HCT116 (cell line): ENCODE data around the gene CYB5R3. TPM values are rescaled to one million over a fixed set of nuclear protein-coding genes. Genes with fewer than 3 reads are reported as not detected.

Experiments used
- ATAC-seq: fragments of 200-7000 bp; cut with Tn5 transposase; 2 replicates; pipeline ENCODE4 v1.9.1; 2020; ENCODE audit warnings: mild to moderate bottlenecking, moderate library complexity
- BruUV-seq: library from RNA; stranded (reverse); fragments of 400-500 nt; replicated peaks from 2 replicates; lab custom pipeline; 2021; lab: Mats Ljungman, UMichigan
- CTCF ChIA-PET: fragments of 300-600 bp; sonication (Branson Sonifier 250); formaldehyde crosslinking; loops from one replicate; lab custom pipeline; 2021; ENCODE audit warnings: antibody characterized with exemption; lab: Charles Lee
- POLR2A ChIA-PET: fragments of 300-600, 350-600 bp; sonication (Branson Sonifier 250); formaldehyde crosslinking; loops from one replicate; lab custom pipeline; 2021; ENCODE audit warnings: antibody characterized with exemption; lab: Charles Lee
- RAD21 ChIA-PET, 2 experiments: fragments of 300-600 bp; sonication (Branson Sonifier 250); formaldehyde crosslinking; loops; one replicate each; lab custom pipeline; 2023; ENCODE audit warnings: low total read pairs in 2 of 2; ENCODE audit not compliant: uncharacterized antibody in 2 of 2, unreplicated experiment in 2 of 2, low non-redundant PET in 1 of 2; lab: Charles Lee
- DNase-seq: peaks from one replicate; pipeline ENCODE4 v3.0.0-alpha.2; 2010; ENCODE audit warnings: low read depth, low spot score
- H2AFZ ChIP-seq: fragments of 200-600 bp; shearing (Covaris generic), sonication (generic); 2 replicates; pipeline ENCODE4 v1.6.1; 2017; ENCODE audit warnings: low read depth, mixed run types, mixed read lengths, antibody characterized with exemption, low read length; ENCODE audit not compliant: poor library complexity, severe bottlenecking
- H3K27ac ChIP-seq: 2 replicates; pipeline ENCODE4 v1.5.1; 2012; ENCODE audit warnings: low read depth, low read length
- H3K27me3 ChIP-seq: fragments of 200-600 bp; sonication (generic); 2 replicates; pipeline ENCODE4 v1.6.1; 2016; ENCODE audit warnings: mixed run types, low read length, mixed read lengths; ENCODE audit not compliant: insufficient read depth
- H3K36me3 ChIP-seq, 2 experiments: fragments of 200-500 bp in 1 of 2; fragments of 200-600 bp in 1 of 2; sonication (Bioruptor generic) in 1 of 2; sonication (generic) in 1 of 2; 2 replicates each; pipeline versions ENCODE4 v1.5.1 to v1.6.1; 2014 to 2016; ENCODE audit warnings: low read length in 2 of 2, inconsistent platforms in 1 of 2, mixed read lengths in 1 of 2, mixed run types in 1 of 2; ENCODE audit not compliant: insufficient read depth in 2 of 2, control insufficient read depth in 1 of 2
- H3K4me1 ChIP-seq, 2 experiments: fragments of 200-600 bp in 1 of 2; sonication (generic) in 1 of 2; 2 replicates each; pipeline versions ENCODE4 v1.5.1 to v1.6.1; 2012 to 2017; ENCODE audit warnings: low read length in 2 of 2, inconsistent platforms in 1 of 2, mild to moderate bottlenecking in 1 of 2, mixed read lengths in 1 of 2, mixed run types in 1 of 2, moderate library complexity in 1 of 2; ENCODE audit not compliant: insufficient read depth in 2 of 2, control insufficient read depth in 1 of 2
- H3K4me2 ChIP-seq: fragments of 200-600 bp; sonication (generic); 2 replicates; pipeline ENCODE4 v1.6.1; 2017; ENCODE audit warnings: mixed run types, low read length, mixed read lengths
- H3K4me3 ChIP-seq, 2 experiments: fragments of 200-600 bp in 1 of 2; sonication (generic) in 1 of 2; replicated peaks in 1 of 2; 2 replicates each; pipeline ENCODE4 v1.5.1; 2011 to 2016; ENCODE audit warnings: low read length in 2 of 2, control low read depth in 1 of 2, low read depth in 1 of 2, mild to moderate bottlenecking in 1 of 2, mixed read lengths in 1 of 2, mixed run types in 1 of 2
- H3K79me2 ChIP-seq: fragments of 200-600 bp; sonication (generic); 2 replicates; pipeline ENCODE4 v1.6.1; 2017; ENCODE audit warnings: mild to moderate bottlenecking, mixed run types, low read length, moderate library complexity, mixed read lengths; ENCODE audit not compliant: insufficient read depth
- H3K9ac ChIP-seq: fragments of 200-600 bp; sonication (generic); 2 replicates; pipeline ENCODE4 v1.6.1; 2016; ENCODE audit warnings: low read length, mixed read lengths
- H3K9me2 ChIP-seq: fragments of 200-600 bp; sonication (generic), shearing (Covaris generic); 2 replicates; pipeline ENCODE4 v1.6.1; 2017; ENCODE audit warnings: mixed run types, mild to moderate bottlenecking, moderate library complexity; ENCODE audit not compliant: insufficient read depth
- H3K9me3 ChIP-seq, 2 experiments: fragments of 200-500 bp in 1 of 2; fragments of 200-600 bp in 1 of 2; sonication (Bioruptor generic) in 1 of 2; sonication (generic) in 1 of 2; 2 replicates each; pipeline ENCODE4 v1.6.1; 2014 to 2017; ENCODE audit warnings: low read length in 2 of 2, mixed read lengths in 2 of 2, inconsistent platforms in 1 of 2, low read depth in 1 of 2, mild to moderate bottlenecking in 1 of 2, mixed run types in 1 of 2, moderate library complexity in 1 of 2; ENCODE audit not compliant: control insufficient read depth in 1 of 2, insufficient read depth in 1 of 2
- H4K20me1 ChIP-seq: fragments of 200-600 bp; sonication (generic), shearing (Covaris generic); 2 replicates; pipeline ENCODE4 v1.6.1; 2017; ENCODE audit warnings: mixed run types, mild to moderate bottlenecking, moderate library complexity; ENCODE audit not compliant: insufficient read depth
- ATF3 ChIP-seq: IDR thresholded peaks from 2 replicates; pipeline ENCODE4 v1.6.1; 2012
- CEBPB ChIP-seq: IDR thresholded peaks from 2 replicates; pipeline ENCODE4 v1.6.1; 2012; ENCODE audit warnings: low read depth
- CTCF ChIP-seq, 3 experiments: fragments of 200-600 bp in 1 of 3; sonication (generic) in 1 of 3; IDR thresholded peaks in 2 of 3; conservative IDR thresholded peaks in 1 of 3; 2 replicates each; pipeline ENCODE4 v1.5.1; 2012 to 2017; ENCODE audit warnings: low read depth in 2 of 3, low read length in 2 of 3, antibody characterized with exemption in 1 of 3, borderline replicate concordance in 1 of 3, control low read depth in 1 of 3, mild to moderate bottlenecking in 1 of 3, mixed read lengths in 1 of 3, mixed run types in 1 of 3, moderate library complexity in 1 of 3; ENCODE audit not compliant: insufficient read depth in 1 of 3
- ELF1 ChIP-seq: IDR thresholded peaks from 2 replicates; pipeline ENCODE4 v1.6.1; 2012; ENCODE audit warnings: low read depth, borderline replicate concordance
- FOSL1 ChIP-seq: IDR thresholded peaks from 2 replicates; pipeline ENCODE4 v1.6.1; 2012; ENCODE audit warnings: low read depth
- MAX ChIP-seq: IDR thresholded peaks from 2 replicates; pipeline ENCODE4 v1.6.1; 2012
- POLR2A ChIP-seq: IDR thresholded peaks from 2 replicates; pipeline ENCODE4 v1.7.0; 2011; ENCODE audit warnings: borderline replicate concordance; ENCODE audit not compliant: insufficient read depth, insufficient read length; ENCODE audit errors: extremely low read depth
- SIN3A ChIP-seq: IDR thresholded peaks from 2 replicates; pipeline ENCODE4 v1.6.1; 2012; ENCODE audit warnings: low read depth
- SP1 ChIP-seq: IDR thresholded peaks from 2 replicates; pipeline ENCODE4 v1.6.1; 2012; ENCODE audit warnings: low read depth
- SRF ChIP-seq: IDR thresholded peaks from 2 replicates; pipeline ENCODE4 v1.6.1; 2012; ENCODE audit warnings: low read depth
- TCF7L2 ChIP-seq: IDR thresholded peaks from 2 replicates; pipeline ENCODE4 v1.7.0; 2011; ENCODE audit warnings: borderline replicate concordance, inconsistent platforms; ENCODE audit not compliant: insufficient read depth, insufficient read length; ENCODE audit errors: extremely low read depth
- YY1 ChIP-seq: IDR thresholded peaks from 2 replicates; pipeline ENCODE4 v1.6.1; 2011; ENCODE audit warnings: low read length, low read depth, moderate library complexity, mild to moderate bottlenecking; ENCODE audit not compliant: insufficient replicate concordance; ENCODE audit errors: extremely low read depth
- ZNF274 ChIP-seq: fragments of 200-500 bp; sonication (Bioruptor generic); IDR thresholded peaks from 2 replicates; pipeline ENCODE4 v1.6.1; 2014; ENCODE audit warnings: mild to moderate bottlenecking, low read depth, low read length, inconsistent platforms
- intact Hi-C: fragments of 100-400 bp; cut with micrococcal nuclease; formaldehyde crosslinking; loops from 2 replicates; pipeline ENCODE4 v1.10.0; 2022
- total RNA-seq: library from RNA; stranded (reverse); gene quantifications from one replicate; pipeline ENCODE4 v1.2.1, GENCODE V29; 2021; ENCODE audit not compliant: unreplicated experiment

CYB5R3 gene
- total RNA-seq, 1 experiment from 2014 or later, result 127 TPM

GRCh38 chr22:42603427-42603826 is 45.8 kb downstream of the CYB5R3 start:
- Histone ChIP-seq H3K27ac (no peak overlapping the region), H3K4me3 (no peak overlapping the region), H3K27me3 (no peaks in the 10 kb centered on the region), H3K9me2 (no peaks in the 10 kb centered on the region), H3K9me3 (no peaks in the 10 kb centered on the region), H3K4me2 (no peak overlapping the region), H3K4me1 (peaks cover under 1% of the 10 kb centered on the region in 2 experiments; a peak in 2 of 4 replicates), H3K36me3 (peaks cover 29 to 53% of the 10 kb centered on the region in 2 experiments), H2AFZ (no peak overlapping the region), H3K9ac (no peak overlapping the region), H4K20me1 (peaks cover 14% of the 10 kb centered on the region; the same call in 1 of the 2 replicates), H3K79me2 (peaks cover 95% of the 10 kb centered on the region)
- POLR2A ChIA-PET, result interaction anchor here (1.6 kb wide), 1 partner anchor 11 kb away, joined by 4 read pairs; the partner anchor contains the start of gene POLDIP3
- ATAC-seq (no peak), DNase-seq (no peak)
- CTCF ChIA-PET, result no interaction called here
- intact Hi-C loops, result no loop called here
- TF ChIP-seq SP1, result no peak
- no peak for TF ChIP-seq YY1
- TF ChIP-seq SRF, result no peak
- TF ChIP-seq SIN3A, result no peak
- no peak for TF ChIP-seq CEBPB
- no peak for TF ChIP-seq CTCF (IDR thresholded peaks at IDR 0.05 in 2 of 3, conservative IDR thresholded peaks at IDR 0.05 in 1 of 3; ENCODE audit: borderline replicate concordance in 1 of 3, insufficient read depth in 1 of 3, low read depth in 2 of 3, low read length in 2 of 3)
- BruUV-seq, result no TSS peak
- RAD21 ChIA-PET, result no interaction called here

- H3K36me3 ChIP-seq, result peaks cover 29 to 54% of the 10 kb centered on the region in 2 experiments
- no peak overlapping the region for H3K9ac ChIP-seq
- H3K4me2 ChIP-seq, result no peak overlapping the region
- H4K20me1 ChIP-seq, result peaks cover 14% of the 10 kb centered on the region; the same call in 1 of the 2 replicates
- POLR2A ChIA-PET, result interaction anchor here (1.6 kb wide), 1 partner anchor 12 kb away, joined by 4 read pairs; the partner anchor contains the start of gene POLDIP3
- H2AFZ ChIP-seq, result no peak overlapping the region
- no peaks in the 10 kb centered on the region for H3K4me1 ChIP-seq
- H3K27ac ChIP-seq, result no peak overlapping the region
- peaks cover 88% of the 10 kb centered on the region for H3K79me2 ChIP-seq
- H3K9me2 ChIP-seq, result no peaks in the 10 kb centered on the region
- H3K4me3 ChIP-seq, result no peak overlapping the region
- CTCF ChIA-PET, result no interaction called here
- no peaks in the 10 kb centered on the region for H3K27me3 ChIP-seq
- intact Hi-C loops, result no loop called here
- BruUV-seq, result no TSS peak
- no peak for ATAC-seq
- RAD21 ChIA-PET, result no interaction called here
- no peak for DNase-seq
- no peaks in the 10 kb centered on the region for H3K9me3 ChIP-seq
- TF ChIP-seq ELF1 (no peak), SIN3A (no peak), FOSL1 (no peak), CTCF (IDR thresholded peaks at IDR 0.05 in 2 of 3, conservative IDR thresholded peaks at IDR 0.05 in 1 of 3; ENCODE audit: borderline replicate concordance in 1 of 3, insufficient read depth in 1 of 3, low read depth in 2 of 3, low read length in 2 of 3) (no peak), ZNF274 (no peak), POLR2A (no peak), ATF3 (no peak), SRF (no peak), TCF7L2 (no peak), MAX (no peak)
Observed at GRCh38 chr22:42602470-42602869, 46.7 kb downstream of the CYB5R3 start.
